Activated CD8-positive, alpha-beta memory T cell treated with anti-CD3 and anti-CD28 coated beads, Interleukin-2, amount 10 ng/mL, durations not matched to agents 7 days and 5 days (primary cell): Measurements from ENCODE around the gene CACNA2D1. TPM values are rescaled to one million over a fixed set of nuclear protein-coding genes. Genes with fewer than 3 reads are reported as not detected.

Experiments
- ATAC-seq: fragments of 150-1000 bp; cut with Tn5 transposase; one replicate; pipeline ENCODE4 v1.10.0; 2021; ENCODE audit warnings: moderate library complexity
- CTCF ChIA-PET: fragments of 350-600 bp; sonication (Branson Sonifier 250); formaldehyde crosslinking; loops from one replicate; lab custom pipeline; 2021; ENCODE audit warnings: antibody characterized with exemption; lab: Charles Lee
- DNase-seq: peaks from one replicate; pipeline ENCODE4 v3.0.0-alpha.2; 2020
- H3K27ac Mint-ChIP-seq: one replicate; pipeline ENCODE4 v1.8.0; 2021; ENCODE audit warnings: mild to moderate bottlenecking, mixed read lengths
- H3K27me3 Mint-ChIP-seq: one replicate; pipeline ENCODE4 v1.8.0; 2021; ENCODE audit warnings: mixed read lengths
- H3K36me3 Mint-ChIP-seq: one replicate; pipeline ENCODE4 v1.8.0; 2021; ENCODE audit warnings: mild to moderate bottlenecking, mixed read lengths
- H3K4me1 Mint-ChIP-seq: one replicate; pipeline ENCODE4 v1.8.0; 2021; ENCODE audit warnings: mixed read lengths
- H3K4me3 Mint-ChIP-seq: one replicate; pipeline ENCODE4 v1.8.0; 2021; ENCODE audit warnings: mild to moderate bottlenecking, moderate library complexity, mixed read lengths
- H3K9me3 Mint-ChIP-seq: one replicate; pipeline ENCODE4 v1.8.0; 2022; ENCODE audit warnings: low read depth, mixed read lengths
- total RNA-seq, 2 experiments: library from RNA; stranded (reverse); gene quantifications; one replicate each; pipeline ENCODE4 v1.2.3, GENCODE V29; 2021

Gene CACNA2D1
- total RNA-seq, 2 experiments from 2014 or later = 0.28 TPM; not detected in 1

DNA sequence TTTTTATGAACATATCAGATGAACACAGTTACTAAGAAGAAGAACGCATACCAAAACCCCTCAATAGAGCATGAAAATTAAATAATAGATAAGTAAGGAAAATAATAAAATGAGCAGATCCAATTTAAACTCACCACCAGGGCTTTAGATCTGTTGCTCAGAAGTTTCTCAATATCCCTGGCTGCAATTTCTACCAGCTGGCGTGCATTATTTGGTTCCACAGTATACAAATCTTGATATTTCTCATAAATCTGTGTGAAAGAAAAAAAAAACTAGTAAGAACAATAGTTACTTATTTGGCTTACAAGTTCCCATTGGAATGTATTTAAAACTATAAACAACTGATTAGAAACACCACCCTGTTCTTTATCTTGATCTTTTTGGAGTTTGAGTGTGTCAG is 108.6 kb downstream of the CACNA2D1 start:
- Mint-ChIP-seq H3K27ac (no peak overlapping the region), H3K4me3 (no peak overlapping the region), H3K27me3 (no peaks in the 10 kb centered on the region), H3K36me3 (no peaks in the 10 kb centered on the region), H3K4me1 (no peaks in the 10 kb centered on the region), H3K9me3 (no peaks in the 10 kb centered on the region)
- no peak for DNase-seq
- no peak for ATAC-seq
- CTCF ChIA-PET = no interaction called here

DNA sequence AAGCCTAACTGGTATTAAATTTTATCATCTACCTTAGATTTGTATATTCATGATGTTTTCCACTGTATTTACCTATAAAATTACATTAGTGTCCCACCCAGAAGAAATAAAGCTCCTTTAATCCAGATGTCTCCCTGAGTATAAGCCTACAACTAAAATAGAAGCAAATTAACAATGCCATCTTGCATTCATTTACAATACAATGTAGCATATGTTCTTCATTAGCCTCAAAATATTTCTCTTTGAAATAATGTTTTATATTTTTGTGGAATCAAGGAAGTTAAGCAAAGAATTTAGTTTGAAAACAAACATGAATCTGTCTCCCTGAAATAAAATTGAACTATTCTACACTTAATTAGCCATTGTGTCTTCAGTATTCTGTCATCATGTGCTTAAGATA is 112.3 kb downstream of the CACNA2D1 start:
- H3K4me3 Mint-ChIP-seq = no peak overlapping the region
- no peak overlapping the region for H3K27ac Mint-ChIP-seq
- no peaks in the 10 kb centered on the region for H3K27me3 Mint-ChIP-seq
- no peaks in the 10 kb centered on the region for H3K4me1 Mint-ChIP-seq
- DNase-seq (no peak), ATAC-seq (no peak)
- no peaks in the 10 kb centered on the region for H3K36me3 Mint-ChIP-seq
- H3K9me3 Mint-ChIP-seq = no peaks in the 10 kb centered on the region
- CTCF ChIA-PET = no interaction called here

DNA sequence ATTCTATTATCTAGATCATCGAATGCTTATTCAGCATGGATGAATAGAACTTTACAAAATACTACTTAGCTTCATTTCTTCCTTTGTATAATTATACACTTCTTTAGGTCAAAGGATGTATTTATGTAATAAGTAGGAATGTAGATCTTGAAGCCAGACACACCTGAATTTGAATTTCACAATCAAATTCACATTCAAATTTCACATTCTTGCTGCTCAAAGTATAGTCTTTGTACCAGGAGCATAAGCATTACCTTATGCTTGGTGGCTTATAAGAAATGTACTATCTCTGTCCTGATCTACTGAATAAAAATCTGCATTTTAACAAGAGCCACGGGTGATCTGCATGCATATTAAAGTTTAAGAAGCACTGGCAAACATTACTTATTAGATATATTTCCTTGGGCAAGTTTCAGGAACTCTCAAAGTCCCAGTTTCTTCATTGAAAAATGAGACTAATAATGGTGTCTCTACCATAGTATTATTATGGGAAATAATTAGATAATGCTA is 112.8 kb downstream of the CACNA2D1 start:
- no peak overlapping the region for H3K4me3 Mint-ChIP-seq
- CTCF ChIA-PET = no interaction called here

GRCh38 chr7:82327898-82328297 is 115.7 kb downstream of the CACNA2D1 start:
- H3K4me1 Mint-ChIP-seq = no peaks in the 10 kb centered on the region
- no peaks in the 10 kb centered on the region for H3K36me3 Mint-ChIP-seq
- H3K4me3 Mint-ChIP-seq = no peak overlapping the region
- H3K27me3 Mint-ChIP-seq = no peaks in the 10 kb centered on the region
- ATAC-seq (no peak), DNase-seq (no peak)
- no peaks in the 10 kb centered on the region for H3K9me3 Mint-ChIP-seq
- CTCF ChIA-PET = no interaction called here
- H3K27ac Mint-ChIP-seq = no peak overlapping the region

More for the DNA sequence above, 112.8 kb downstream of the CACNA2D1 start:
- H3K9me3 Mint-ChIP-seq = no peaks in the 10 kb centered on the region
- no peaks in the 10 kb centered on the region for H3K36me3 Mint-ChIP-seq
- no peaks in the 10 kb centered on the region for H3K4me1 Mint-ChIP-seq
- H3K27me3 Mint-ChIP-seq = no peaks in the 10 kb centered on the region
- ATAC-seq (no peak), DNase-seq (no peak)
- no peak overlapping the region for H3K27ac Mint-ChIP-seq

DNA sequence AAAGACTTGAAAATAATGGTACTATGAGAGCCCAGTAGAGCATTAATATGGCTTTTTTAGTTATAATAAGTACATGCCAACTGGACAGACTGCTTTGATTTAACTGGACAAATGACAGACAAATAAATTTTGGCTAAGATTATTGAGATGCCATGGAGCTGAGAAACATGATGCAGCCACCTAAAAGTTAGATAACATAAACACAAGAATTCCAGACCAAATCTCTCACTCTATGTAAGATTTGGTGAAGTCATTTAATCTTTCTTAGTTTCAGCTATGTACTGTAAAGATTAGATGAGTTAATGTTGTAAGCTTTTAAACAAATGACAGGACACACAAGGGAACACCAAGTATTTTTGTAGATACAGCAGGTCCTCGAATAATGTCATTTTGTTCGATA is 118.2 kb downstream of the CACNA2D1 start:
- no peak overlapping the region for H3K27ac Mint-ChIP-seq
- no peaks in the 10 kb centered on the region for H3K36me3 Mint-ChIP-seq
- H3K9me3 Mint-ChIP-seq = peaks cover 3% of the 10 kb centered on the region
- CTCF ChIA-PET = no interaction called here
- ATAC-seq (no peak), DNase-seq (no peak)
- H3K4me1 Mint-ChIP-seq = no peaks in the 10 kb centered on the region
- no peaks in the 10 kb centered on the region for H3K27me3 Mint-ChIP-seq
- no peak overlapping the region for H3K4me3 Mint-ChIP-seq

DNA sequence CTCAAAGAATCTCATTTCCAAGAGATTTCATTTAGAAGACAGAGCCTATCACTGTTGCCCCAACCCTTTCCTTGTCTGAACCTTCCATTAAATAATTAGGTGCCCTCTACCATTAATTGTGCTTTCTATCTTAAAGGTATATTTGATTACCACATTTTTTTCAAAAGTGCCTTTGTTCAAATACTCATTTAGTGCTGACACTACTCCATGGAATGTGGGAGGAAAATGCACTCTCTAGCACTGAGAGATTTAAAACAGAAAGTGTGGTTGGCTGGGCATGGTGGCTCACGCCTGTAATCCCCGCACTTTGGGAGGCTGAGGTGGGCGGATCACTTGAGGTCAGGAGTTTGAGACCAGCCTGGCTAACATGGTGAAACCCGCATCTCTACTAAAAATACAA is 119.8 kb downstream of the CACNA2D1 start:
- H3K27ac Mint-ChIP-seq = no peak overlapping the region
- H3K4me3 Mint-ChIP-seq = no peak overlapping the region
- peaks cover 3% of the 10 kb centered on the region for H3K9me3 Mint-ChIP-seq
- CTCF ChIA-PET = no interaction called here
- no peaks in the 10 kb centered on the region for H3K36me3 Mint-ChIP-seq
- H3K4me1 Mint-ChIP-seq = no peaks in the 10 kb centered on the region
- H3K27me3 Mint-ChIP-seq = no peaks in the 10 kb centered on the region
- ATAC-seq (no peak), DNase-seq (no peak)

DNA sequence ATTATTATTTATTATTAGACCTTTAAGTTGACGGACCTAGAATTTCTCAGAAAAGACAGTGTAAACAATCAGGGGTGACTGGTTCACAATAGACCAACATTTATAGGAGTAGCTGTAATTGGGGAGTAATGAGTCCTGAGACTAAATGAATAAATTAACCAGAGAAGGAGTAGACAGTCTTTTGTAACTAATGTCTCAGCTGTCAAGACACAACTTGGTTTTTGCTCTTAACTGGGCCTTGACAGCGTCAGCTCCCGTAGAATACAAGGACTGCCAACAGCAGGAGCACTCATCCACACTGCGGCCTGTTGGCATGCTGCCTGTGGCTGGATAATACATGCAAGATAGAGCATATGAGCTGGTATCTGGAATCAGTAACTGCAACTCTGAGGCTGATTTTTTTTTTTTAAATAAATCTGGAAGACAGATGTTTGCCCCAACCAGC is 123.9 kb downstream of the CACNA2D1 start:
- Mint-ChIP-seq H3K9me3 (peaks cover 6% of the 10 kb centered on the region), H3K36me3 (no peaks in the 10 kb centered on the region), H3K27ac (no peak overlapping the region), H3K4me1 (no peaks in the 10 kb centered on the region), H3K27me3 (no peaks in the 10 kb centered on the region), H3K4me3 (no peak overlapping the region)
- ATAC-seq (no peak), DNase-seq (no peak)
- CTCF ChIA-PET = no interaction called here

- Mint-ChIP-seq H3K27ac (no peak overlapping the region), H3K9me3 (peaks cover 6% of the 10 kb centered on the region), H3K36me3 (no peaks in the 10 kb centered on the region), H3K27me3 (no peaks in the 10 kb centered on the region), H3K4me3 (no peak overlapping the region), H3K4me1 (no peaks in the 10 kb centered on the region)
- DNase-seq (no peak), ATAC-seq (no peak)
- CTCF ChIA-PET = no interaction called here
These were observed 124.8 kb downstream of the CACNA2D1 start for GRCh38 chr7:82318786-82319185.

DNA sequence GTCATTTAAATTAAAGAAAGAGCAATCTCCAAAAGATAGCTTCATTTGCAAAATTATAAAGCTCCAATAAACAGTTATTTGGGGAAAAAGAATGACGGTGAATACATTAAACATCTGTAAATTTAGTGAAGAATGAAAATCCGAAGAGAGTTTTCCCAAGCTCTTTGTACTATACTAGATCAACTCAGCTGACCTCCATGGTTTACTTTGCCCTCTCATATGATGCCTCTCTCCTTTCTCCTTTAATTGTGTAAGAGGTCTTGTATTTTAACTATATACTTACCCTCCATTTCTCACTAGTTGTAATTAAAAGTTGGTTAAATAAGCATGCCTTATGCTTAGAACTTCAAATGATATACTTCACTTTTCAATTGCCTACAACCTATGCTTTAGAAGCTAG is 125.8 kb downstream of the CACNA2D1 start:
- H3K27me3 Mint-ChIP-seq = no peaks in the 10 kb centered on the region
- H3K4me1 Mint-ChIP-seq = no peaks in the 10 kb centered on the region
- no peaks in the 10 kb centered on the region for H3K36me3 Mint-ChIP-seq
- peaks cover 6% of the 10 kb centered on the region for H3K9me3 Mint-ChIP-seq
- CTCF ChIA-PET = interaction anchor here (0.6 kb wide), 1 partner anchor 24 kb away, joined by 3 read pairs; no protein-coding TSS in a partner anchor
- H3K27ac Mint-ChIP-seq = no peak overlapping the region
- ATAC-seq (no peak), DNase-seq (no peak)
- no peak overlapping the region for H3K4me3 Mint-ChIP-seq

DNA sequence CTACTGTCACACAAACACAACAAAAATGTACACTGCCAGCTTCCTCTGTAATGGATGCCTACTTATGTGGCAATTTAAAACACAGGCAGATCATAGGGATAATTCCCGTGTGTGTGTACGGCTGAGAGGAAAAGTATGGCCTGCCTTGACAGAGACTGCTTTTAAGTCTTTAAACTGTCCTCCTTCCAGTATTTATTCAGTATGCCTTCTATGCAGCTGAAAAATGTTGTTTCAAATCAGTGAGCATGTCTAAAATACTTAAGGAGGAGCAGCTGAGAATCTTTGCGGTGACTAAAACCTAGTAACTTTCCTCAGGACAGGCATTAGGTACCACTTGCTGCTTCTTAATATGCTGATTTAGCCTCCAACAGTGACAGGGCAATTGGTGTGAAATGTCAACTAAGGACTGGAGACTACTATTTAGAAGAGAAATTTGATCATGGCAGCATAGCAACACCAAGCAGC is 126.3 kb downstream of the CACNA2D1 start:
- CTCF ChIA-PET = interaction anchor here (0.6 kb wide), 1 partner anchor 25 kb away, joined by 3 read pairs; no protein-coding TSS in a partner anchor
- no peak for DNase-seq
- H3K9me3 Mint-ChIP-seq = peaks cover 6% of the 10 kb centered on the region

DNA sequence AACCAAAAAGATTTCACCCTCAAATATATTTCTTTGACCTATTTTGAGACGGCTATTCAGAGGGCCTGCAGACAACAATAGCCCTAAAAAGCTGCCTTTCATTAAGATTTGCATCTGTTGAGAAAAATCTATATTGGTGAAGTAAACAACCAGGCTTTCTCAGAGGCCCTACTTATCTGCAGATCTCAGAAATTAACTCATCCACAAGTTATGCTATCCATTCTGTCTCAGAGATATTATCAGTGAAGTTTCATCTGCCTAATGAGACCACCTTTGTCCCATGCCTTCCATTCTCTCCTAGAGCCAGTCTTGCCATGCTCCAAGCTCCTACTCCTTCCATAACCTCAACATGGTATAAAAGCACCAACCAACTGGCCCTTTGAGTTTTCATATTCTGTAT is 130.3 kb downstream of the CACNA2D1 start:
- DNase-seq = no peak
- no peak overlapping the region for H3K4me3 Mint-ChIP-seq
- CTCF ChIA-PET = no interaction called here
- H3K27ac Mint-ChIP-seq = no peak overlapping the region
- H3K4me1 Mint-ChIP-seq = no peaks in the 10 kb centered on the region
- H3K36me3 Mint-ChIP-seq = no peaks in the 10 kb centered on the region
- no peak for ATAC-seq
- no peaks in the 10 kb centered on the region for H3K27me3 Mint-ChIP-seq
- H3K9me3 Mint-ChIP-seq = peaks cover 6% of the 10 kb centered on the region

More for the DNA sequence above, 126.3 kb downstream of the CACNA2D1 start:
- no peaks in the 10 kb centered on the region for H3K36me3 Mint-ChIP-seq
- H3K27me3 Mint-ChIP-seq = no peaks in the 10 kb centered on the region
- H3K27ac Mint-ChIP-seq = no peak overlapping the region
- no peak overlapping the region for H3K4me3 Mint-ChIP-seq
- H3K4me1 Mint-ChIP-seq = no peaks in the 10 kb centered on the region
- ATAC-seq = no peak

DNA sequence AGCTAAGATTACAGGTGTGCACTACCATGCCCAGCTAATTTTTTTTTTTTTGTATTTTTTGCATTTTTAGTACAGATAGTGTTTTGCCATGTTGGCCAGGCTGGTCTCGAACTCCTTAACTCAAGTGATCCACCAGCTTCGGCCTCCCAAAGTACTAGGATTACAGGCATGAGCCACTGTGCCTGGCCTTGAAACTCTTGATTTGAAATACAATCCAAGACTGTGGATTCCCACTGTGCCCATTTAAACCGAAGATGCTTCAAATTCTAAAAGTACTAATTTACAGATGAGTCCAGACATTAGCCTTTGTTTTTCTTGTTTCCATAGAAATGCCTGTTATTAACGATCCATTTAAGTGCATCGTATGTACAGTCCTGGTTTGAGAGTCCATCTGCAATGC is 130.9 kb downstream of the CACNA2D1 start:
- H3K27me3 Mint-ChIP-seq = no peaks in the 10 kb centered on the region
- H3K9me3 Mint-ChIP-seq = peaks cover 6% of the 10 kb centered on the region
- CTCF ChIA-PET = no interaction called here
- H3K36me3 Mint-ChIP-seq = no peaks in the 10 kb centered on the region
- H3K4me3 Mint-ChIP-seq = no peak overlapping the region
- ATAC-seq (no peak), DNase-seq (no peak)
- no peaks in the 10 kb centered on the region for H3K4me1 Mint-ChIP-seq
- H3K27ac Mint-ChIP-seq = no peak overlapping the region

GRCh38 chr7:82305347-82306005 is 138.1 kb downstream of the CACNA2D1 start:
- CTCF ChIA-PET = no interaction called here
- peaks cover 3% of the 10 kb centered on the region for H3K9me3 Mint-ChIP-seq
- ATAC-seq = no peak

DNA sequence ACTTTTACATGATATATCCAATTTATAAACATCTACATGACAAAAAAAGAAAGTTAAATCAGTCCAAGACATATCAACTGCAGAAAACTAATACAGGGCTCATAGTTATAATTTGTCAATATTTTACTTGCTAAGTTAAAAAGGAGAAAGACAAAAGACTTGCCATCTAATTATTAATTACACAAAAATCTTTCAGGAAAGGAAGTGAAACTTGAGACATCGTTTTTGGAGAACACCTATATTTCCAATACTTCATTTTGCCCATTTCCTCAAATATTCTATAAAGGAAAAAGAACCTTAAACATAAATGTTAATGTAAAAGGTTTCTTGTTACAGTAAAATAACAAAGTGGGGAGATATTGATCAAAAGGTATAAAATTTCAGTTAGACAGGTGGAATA is 148.7 kb downstream of the CACNA2D1 start:
- DNase-seq = no peak
- no peak for ATAC-seq
- H3K4me3 Mint-ChIP-seq = no peak overlapping the region
- no peaks in the 10 kb centered on the region for H3K36me3 Mint-ChIP-seq
- no peaks in the 10 kb centered on the region for H3K4me1 Mint-ChIP-seq
- H3K27ac Mint-ChIP-seq = no peak overlapping the region
- no peaks in the 10 kb centered on the region for H3K9me3 Mint-ChIP-seq
- no peaks in the 10 kb centered on the region for H3K27me3 Mint-ChIP-seq
- CTCF ChIA-PET = no interaction called here

More at GRCh38 chr7:82305347-82306005, 138.1 kb downstream of the CACNA2D1 start:
- no peak for DNase-seq
- Mint-ChIP-seq H3K27me3 (no peaks in the 10 kb centered on the region), H3K4me3 (no peak overlapping the region), H3K36me3 (no peaks in the 10 kb centered on the region), H3K27ac (no peak overlapping the region), H3K4me1 (no peaks in the 10 kb centered on the region)
